PFSK-1 (cell line): ENCODE results near the gene TRAPPC11.

Experiments
- FOXP2 ChIP-seq: optimal IDR thresholded peaks from 2 replicates; pipeline ENCODE3; 2011; ENCODE audit warnings: borderline replicate concordance, control low read depth, inconsistent platforms; ENCODE audit not compliant: insufficient read depth; ENCODE audit errors: extremely low read length, extremely low read depth
- POLR2AphosphoS5 ChIP-seq: IDR thresholded peaks from 2 replicates; pipeline ENCODE4 v1.6.1; 2012; ENCODE audit warnings: low read depth, mild to moderate bottlenecking, control low read depth, low read length, moderate library complexity
- SIN3A ChIP-seq: IDR thresholded peaks from 2 replicates; pipeline ENCODE4 v1.6.1; 2012; ENCODE audit warnings: mild to moderate bottlenecking, low read length, moderate library complexity, borderline replicate concordance; ENCODE audit not compliant: insufficient read depth
- TAF1 ChIP-seq: IDR thresholded peaks from 2 replicates; pipeline ENCODE4 v1.6.1; 2012; ENCODE audit warnings: low read length, control low read depth, borderline replicate concordance; ENCODE audit not compliant: insufficient read depth
- TF ChIP-seq, protein P1 (sequence below), 2 experiments: IDR thresholded peaks; 2 replicates each; pipeline versions ENCODE4 v1.6.1 to v1.8.0; 2011 to 2012; ENCODE audit warnings: low read depth in 2 of 2, low read length in 2 of 2, control low read depth in 1 of 2, inconsistent platforms in 1 of 2, mild to moderate bottlenecking in 1 of 2, moderate library complexity in 1 of 2; ENCODE audit not compliant: insufficient read depth in 1 of 2

TRAPPC11 gene

DNA sequence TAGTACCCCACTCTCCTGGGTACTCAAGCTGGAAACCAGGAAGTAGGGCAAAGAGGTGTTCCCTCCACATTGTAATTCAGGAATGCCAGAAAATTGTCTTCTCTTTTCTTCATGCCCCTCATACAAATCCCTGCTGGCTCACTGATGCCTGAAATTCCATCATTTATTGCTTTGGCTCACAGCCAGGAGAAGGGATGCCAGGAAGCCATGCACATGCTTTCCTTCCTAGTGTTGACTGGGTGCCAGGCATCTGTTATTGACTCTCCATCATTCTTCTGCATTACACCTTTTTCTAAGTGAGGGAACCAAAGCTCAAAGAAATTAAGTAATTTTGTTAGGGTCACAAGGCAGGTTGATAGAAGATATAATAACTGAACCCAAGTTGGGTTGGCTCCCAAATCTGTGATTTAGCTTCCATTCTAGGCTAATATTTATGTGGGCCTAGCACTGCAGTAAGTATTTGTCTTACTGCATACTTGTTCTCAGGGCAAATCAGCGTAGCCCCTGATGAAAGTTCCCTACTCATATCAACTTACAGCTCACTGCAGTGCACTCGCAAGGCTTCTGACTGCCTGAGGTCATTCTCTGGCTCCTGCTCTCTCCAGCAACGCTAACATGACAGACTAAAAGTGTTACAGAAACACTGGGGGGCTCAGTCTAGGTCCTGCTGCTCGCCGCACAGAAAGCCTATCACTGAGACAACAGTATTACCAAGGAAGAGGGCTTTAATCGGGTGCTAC is 89.0 kb downstream of the TRAPPC11 start:
- no peak for TF ChIP-seq SIN3A
- TF ChIP-seq FOXP2, result no peak
- TF ChIP-seq, protein P1, sequence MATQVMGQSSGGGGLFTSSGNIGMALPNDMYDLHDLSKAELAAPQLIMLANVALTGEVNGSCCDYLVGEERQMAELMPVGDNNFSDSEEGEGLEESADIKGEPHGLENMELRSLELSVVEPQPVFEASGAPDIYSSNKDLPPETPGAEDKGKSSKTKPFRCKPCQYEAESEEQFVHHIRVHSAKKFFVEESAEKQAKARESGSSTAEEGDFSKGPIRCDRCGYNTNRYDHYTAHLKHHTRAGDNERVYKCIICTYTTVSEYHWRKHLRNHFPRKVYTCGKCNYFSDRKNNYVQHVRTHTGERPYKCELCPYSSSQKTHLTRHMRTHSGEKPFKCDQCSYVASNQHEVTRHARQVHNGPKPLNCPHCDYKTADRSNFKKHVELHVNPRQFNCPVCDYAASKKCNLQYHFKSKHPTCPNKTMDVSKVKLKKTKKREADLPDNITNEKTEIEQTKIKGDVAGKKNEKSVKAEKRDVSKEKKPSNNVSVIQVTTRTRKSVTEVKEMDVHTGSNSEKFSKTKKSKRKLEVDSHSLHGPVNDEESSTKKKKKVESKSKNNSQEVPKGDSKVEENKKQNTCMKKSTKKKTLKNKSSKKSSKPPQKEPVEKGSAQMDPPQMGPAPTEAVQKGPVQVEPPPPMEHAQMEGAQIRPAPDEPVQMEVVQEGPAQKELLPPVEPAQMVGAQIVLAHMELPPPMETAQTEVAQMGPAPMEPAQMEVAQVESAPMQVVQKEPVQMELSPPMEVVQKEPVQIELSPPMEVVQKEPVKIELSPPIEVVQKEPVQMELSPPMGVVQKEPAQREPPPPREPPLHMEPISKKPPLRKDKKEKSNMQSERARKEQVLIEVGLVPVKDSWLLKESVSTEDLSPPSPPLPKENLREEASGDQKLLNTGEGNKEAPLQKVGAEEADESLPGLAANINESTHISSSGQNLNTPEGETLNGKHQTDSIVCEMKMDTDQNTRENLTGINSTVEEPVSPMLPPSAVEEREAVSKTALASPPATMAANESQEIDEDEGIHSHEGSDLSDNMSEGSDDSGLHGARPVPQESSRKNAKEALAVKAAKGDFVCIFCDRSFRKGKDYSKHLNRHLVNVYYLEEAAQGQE (IDR thresholded peaks at IDR 0.05; ENCODE audit: insufficient read depth in 1 of 2, low read depth in 2 of 2, low read length in 2 of 2), result no peak
- no peak for TF ChIP-seq POLR2AphosphoS5
- TF ChIP-seq TAF1, result no peak

DNA sequence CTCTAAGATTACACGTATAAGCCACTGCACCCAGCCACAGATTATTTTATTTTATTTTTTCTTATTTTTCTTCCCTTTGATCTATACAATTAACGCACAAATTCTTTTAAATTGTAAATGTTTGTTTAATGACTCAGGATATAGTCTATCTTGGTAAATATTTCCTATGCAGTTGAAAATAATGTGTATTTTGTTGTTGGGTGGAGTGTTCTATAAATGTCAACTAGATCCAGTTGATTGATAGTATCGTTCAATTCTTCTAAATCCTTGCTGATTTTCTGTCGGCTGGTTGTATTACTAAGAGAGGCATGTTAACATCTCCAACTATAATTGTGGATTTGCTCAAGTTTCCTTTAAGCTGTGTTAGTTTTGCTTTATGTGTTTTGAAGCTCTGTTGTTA is 92.0 kb downstream of the TRAPPC11 start:
- TF ChIP-seq FOXP2 (no peak), SIN3A (no peak), POLR2AphosphoS5 (no peak), TAF1 (no peak)
- TF ChIP-seq, protein P1 (IDR thresholded peaks at IDR 0.05; ENCODE audit: insufficient read depth in 1 of 2, low read depth in 2 of 2, low read length in 2 of 2), result no peak

DNA sequence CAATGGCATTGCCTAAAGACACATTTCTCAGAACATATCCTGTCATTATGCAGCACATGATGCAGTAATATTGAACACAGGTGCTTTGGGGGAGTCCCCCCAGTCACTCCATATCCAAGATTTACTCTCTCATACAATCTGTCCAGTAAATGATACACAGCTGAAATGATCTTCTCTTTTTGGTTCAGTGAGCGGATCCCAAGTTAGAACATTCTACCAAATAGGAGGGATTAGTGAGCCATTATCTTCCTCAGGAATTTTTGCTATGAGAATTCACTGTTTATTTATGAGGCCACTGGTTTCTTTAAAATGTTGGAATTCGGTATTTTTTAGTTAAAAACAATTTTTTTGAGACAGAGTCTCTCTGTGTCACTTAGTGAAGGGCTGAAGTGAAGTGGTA is 96.5 kb downstream of the TRAPPC11 start:
- no peak for TF ChIP-seq SIN3A
- TF ChIP-seq, protein P1 (IDR thresholded peaks at IDR 0.05; ENCODE audit: insufficient read depth in 1 of 2, low read depth in 2 of 2, low read length in 2 of 2), result no peak
- no peak for TF ChIP-seq FOXP2
- no peak for TF ChIP-seq POLR2AphosphoS5
- no peak for TF ChIP-seq TAF1

DNA sequence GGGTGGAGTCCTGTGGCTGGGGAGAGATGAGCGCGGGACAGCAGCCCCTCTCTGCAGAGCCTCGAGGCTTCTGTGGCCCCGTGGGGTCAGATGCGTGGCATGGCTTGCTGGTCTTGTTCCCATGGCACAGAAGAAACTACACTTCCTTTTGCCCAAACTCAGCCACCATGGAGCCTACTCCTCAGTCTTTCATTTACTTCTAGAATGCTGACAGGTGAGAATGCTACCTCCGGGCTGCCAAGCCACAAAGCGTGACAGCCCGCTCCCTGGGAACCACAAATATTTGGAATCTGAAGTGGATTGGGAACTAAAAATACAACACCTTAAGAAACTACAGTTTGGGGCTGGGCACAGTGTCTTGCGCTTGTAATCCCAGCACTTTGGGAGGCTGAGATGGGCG is 98.0 kb downstream of the TRAPPC11 start:
- TF ChIP-seq, protein P1 (IDR thresholded peaks at IDR 0.05; ENCODE audit: insufficient read depth in 1 of 2, low read depth in 2 of 2, low read length in 2 of 2), result no peak
- TF ChIP-seq SIN3A, result no peak
- no peak for TF ChIP-seq TAF1
- no peak for TF ChIP-seq POLR2AphosphoS5
- no peak for TF ChIP-seq FOXP2
